SK-N-MC (cell line): ENCODE results near the gene ITPR3.

Source experiments
- EZH2 ChIP-seq: fragments of 200-600 bp; sonication (generic); IDR thresholded peaks from one replicate; pipeline ENCODE4 v1.6.1; 2017; ENCODE audit warnings: antibody characterized with exemption
- POLR2AphosphoS5 ChIP-seq: IDR thresholded peaks from 2 replicates; pipeline ENCODE4 v1.6.1; 2012; ENCODE audit warnings: mild to moderate bottlenecking, low read depth, low read length, borderline replicate concordance

DNA sequence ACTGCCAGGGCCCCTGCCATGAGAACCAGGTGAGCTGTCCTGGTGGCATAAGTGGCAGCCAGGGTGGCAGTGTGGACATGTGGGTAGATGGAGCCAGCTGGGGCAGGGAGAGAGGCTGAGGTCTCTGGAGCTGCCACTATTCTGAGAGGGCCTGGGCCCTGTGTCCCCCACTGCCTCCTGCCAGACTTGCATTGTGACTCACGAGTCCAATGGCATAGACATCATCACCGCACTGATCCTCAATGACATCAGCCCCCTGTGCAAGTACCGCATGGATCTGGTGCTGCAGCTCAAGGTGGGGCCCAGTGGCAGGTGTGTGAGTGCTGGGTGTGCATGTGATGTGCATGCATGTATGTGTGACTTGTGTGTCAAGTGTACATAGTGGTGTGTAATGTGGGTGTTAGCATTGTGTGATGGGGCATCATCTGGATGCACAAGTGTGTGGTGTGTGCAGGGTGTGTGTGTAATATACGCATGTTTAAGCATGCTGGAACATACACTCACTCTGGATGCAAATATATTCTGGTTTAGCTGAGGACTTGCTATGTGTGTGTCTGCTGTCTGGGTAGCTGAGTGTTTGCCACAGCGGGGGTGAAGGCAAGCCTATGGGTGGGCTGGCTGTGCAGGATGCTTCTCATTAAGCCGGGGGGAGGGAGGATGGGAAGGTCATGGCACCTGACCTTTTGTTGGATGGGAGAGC lies 65.3 kb downstream of the ITPR3 start:
- no peak for TF ChIP-seq POLR2AphosphoS5
- TF ChIP-seq EZH2: no peak
